HG02870 (cell line): ENCODE measurements around the gene PHRF1.
A peak's percentile ranks its signal among the peaks of the same experiment; 100 is the strongest.

Experiments
- ATAC-seq: cut with Tn5 transposase; IDR thresholded peaks from one replicate; pipeline ENCODE4 v1.9.1; 2021; ENCODE audit warnings: mild to moderate bottlenecking, moderate library complexity; ENCODE audit not compliant: unreplicated experiment

PHRF1 gene

GRCh38 chr11:613369-613968 is 37.2 kb downstream of the PHRF1 start:
- no peak for ATAC-seq

DNA sequence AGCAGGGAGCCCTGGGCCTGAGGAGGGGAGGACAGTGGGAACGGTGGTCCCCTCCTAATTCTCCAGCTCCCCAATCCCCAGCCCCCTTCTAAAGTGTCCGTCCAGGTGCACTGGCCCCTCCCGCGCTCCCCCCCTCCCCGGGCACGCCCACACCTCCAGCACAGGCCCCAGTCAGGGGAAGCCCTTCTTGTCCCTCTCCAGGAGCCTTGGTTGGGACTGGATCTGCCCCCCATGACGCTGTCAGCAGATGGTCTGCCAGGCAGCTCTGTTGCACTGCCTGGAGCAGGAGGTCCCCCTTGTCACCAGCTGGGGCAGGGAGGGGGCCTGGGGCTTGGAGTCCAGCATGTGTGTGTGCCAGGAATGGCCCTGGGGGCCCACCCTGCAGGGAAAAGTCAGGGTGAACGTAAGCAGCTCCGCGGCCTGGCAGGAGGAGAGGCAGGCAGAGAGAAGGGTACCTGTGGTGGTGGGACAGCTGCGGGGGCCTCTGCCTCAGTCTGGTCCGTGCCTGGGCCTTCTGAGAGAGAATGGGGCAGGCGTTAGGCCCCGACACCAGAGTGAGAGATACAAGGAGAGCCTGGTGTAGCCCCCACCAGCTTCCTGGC is 37.9 kb downstream of the PHRF1 start:
- no peak for ATAC-seq

DNA sequence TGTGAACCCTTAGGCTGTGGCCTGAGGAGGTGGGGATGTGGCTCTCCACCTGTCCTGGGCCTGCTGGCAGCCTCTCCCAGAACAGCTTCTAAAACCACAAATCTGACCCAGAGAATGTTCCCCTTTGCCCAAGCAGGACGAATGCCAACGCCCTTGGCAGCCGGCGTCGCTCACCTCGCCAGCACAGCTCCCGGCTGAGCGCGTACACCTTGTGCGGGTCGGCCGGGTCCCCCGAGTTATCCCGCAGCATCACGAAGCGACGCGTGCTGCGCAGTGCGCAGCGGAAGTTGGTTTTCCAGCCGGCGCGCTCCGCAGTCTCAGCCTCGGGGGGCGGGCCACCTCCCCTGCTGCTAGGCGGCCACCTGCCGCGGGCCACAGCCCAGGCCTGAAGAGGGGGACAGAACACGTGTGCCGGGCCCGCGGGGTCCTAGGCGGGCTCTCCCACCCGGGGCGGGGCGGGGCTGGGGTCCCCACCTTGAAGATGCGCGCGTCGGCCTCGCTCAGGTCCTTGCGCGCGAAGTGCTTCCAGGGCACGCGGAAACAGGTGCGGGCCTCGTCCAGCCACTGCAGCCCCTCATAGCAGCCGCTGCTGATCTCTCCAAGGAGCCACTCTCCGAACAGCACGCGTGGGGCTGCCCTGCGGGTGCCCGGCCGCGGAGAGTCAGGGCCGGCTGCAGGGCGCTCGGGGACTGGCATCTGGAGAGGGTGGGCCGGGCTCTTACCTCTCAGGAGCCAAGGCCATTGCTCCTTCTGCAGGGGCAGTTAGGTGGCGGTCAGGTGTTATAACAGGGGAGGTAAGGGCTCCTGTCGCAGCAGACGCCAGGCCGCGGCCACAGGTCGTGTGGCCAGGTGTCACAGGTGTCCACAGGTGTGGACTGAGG is 38.6 kb downstream of the PHRF1 start:
- ATAC-seq = no peak

DNA sequence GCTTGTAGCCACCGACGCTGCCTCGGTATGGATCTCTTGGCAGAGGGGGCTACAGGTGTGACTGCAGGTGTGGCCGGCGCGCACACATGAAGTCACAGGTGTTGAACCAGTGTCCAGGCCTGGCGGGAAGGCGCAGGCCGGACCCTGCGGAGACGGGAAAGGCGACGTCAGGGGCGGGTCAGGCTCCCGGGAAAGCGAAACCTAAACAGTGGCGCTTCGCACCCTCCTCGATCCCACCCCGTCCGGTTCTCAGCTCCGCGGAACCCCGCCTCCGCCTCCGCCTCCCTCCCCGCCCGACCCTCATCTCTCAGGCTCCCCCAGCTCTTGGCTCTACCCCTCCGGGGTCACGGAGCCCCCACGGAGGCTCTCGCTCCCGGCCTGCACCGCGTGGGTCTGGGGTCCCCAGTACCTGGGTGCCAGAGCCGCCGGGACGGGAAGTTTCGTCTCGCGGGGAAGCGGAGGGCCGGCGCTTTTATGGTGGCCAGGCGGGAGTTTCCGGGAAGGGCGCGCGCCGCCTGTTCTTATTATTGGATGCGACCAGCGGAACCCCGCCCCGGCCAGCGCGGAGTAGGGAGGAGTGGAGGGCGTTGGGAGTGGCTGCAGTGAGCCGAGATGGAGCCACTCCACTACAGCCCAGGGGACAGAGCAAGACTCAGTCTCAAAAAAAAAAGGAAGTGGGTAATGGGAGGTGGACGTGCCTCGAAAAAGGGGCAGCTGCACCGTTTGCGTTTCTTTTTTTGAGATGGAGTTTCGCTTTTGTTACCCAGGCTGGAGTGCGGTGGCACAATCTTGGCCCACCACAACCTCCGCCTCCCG is 39.4 kb downstream of the PHRF1 start, which contains the start of gene IRF7:
Gene IRF7 (minus strand): TSS at position 447 of the 816 bp plus-strand sequence. CDS start 586 bp downstream, outside the sequence.
- ATAC-seq = peak; percentile 84

- ATAC-seq = no peak
Observed at GRCh38 chr11:616320-617198, 40.3 kb downstream of the PHRF1 start.

DNA sequence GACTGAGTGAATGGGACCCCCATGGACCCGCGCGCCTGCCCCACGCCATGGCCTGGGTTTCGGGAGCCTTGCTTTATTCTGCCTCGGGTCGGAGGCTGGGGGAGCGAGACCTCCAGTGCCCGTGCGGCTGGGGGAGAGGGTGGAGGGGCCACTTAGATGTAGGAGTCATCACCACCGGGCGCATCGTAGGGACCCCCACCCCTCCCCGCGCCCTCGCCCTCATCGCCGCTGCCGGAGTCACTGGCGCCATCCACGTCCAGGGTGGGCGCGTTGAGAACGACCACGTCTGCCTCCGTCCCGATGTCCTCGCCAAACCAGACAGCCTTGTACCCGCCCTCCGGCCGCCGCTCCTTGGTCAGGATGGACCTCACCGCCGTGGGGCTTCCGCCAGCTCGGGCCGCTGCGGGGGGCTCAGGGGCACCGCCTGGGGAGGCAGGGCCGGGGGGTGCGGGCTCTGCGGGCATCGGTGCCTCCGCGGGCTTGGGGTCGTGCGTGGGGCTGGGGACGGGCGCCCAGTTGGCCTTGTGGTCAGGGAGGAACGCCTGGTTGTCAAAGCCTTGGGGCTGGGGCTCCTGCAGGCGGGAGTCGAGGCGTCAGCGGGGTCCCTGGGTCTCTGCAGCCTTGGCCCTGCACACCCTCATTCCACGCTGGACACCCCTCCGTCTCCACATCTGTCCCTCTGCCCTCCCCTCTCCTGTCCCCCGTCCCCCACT is 41.1 kb downstream of the PHRF1 start:
- ATAC-seq = no peak

DNA sequence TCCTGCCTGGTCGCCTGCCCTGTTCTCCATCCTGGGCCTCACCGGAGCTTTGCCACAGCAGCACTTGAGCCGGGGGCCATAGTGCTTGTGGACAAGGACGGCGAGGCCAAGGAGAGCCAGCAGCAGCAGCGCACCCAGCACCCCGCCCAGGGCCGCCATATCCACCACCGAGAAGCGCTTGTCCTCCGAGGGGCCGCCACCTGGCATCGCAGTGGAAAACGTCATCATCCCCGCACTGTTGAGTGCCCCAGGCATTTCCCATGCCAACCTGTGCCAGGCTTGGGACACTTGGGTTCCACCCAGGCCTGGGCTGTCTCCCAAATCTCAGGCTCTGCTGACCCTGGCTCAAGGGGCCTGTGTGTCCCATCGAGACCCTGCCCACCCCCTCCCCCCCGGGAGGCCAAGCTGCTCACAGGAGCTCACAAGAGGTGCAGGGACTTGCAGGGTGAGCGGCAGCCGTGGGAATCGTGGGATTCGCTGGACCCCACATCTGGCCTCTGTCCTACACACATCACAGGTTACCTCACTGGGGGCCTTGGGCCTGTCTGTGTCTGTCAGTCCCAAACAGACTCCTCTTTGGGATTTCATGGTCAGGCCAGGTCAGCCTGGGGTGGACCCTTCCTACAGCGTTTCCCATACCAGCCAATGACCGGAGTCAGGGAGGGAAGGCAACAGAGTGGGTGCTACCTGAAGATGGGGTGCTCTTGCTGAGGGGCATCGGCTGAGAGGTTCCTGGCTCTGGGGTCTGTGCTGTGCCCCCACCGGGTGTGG is 41.8 kb downstream of the PHRF1 start:
- ATAC-seq = no peak

DNA sequence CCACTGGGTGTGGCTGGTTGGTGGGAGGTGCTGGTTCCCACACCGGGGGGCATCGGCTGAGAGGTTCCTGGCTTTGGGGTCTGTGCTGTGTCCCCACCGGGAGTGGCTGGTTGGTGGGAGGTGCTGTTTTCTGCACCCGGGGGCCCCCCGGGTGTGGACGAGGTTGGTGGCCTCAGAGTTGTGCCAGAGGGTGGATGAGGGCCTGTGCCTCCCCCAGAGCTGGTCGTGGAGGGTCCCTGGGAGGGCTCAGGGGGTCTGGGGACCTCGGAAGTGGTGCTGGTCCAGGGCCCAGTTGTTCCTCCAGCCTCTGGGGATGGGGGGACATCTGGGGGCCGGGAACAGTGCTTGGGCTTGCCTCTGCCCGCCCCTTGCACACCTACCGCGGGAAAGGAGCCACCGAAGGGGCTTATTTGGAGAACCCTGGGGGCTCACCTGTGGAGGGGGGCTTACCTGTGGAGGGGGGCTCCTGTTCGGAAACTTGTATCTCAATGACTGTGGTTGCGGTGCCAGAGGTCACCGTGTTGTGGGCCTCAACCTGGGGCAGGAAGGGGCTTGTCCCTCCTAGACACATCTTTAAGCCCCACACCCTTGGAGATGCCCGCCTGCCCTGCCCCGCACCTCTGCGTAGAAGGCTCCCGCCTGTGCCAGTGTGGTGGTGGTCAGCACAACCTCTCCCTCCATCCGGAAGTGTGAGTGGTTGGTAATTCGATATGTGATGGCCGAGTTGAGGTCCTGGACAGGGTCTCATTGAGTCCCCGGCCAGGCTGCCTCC is 42.8 kb downstream of the PHRF1 start:
- no peak for ATAC-seq

GRCh38 chr11:619628-620050 is 43.4 kb downstream of the PHRF1 start:
- ATAC-seq = no peak

DNA sequence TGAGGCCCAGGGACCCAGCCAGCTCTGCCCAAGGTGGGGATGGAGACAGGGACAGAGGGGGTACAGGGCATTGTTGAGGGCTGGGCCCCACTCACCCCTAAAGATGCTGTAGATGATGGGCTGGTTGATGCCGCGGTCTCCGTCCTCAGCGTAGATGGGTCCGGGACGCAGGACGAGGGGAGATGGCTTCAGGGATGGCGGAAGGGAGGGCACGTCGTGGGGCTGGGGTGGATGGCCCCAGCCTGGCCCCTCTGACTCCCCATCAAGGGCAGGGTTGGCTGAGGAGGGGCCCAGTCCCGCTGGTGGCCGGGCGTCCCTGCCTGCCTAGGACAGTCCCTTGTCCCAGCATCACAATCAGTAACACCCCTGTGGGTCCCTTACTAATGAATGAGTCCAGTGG is 43.9 kb downstream of the PHRF1 start:
- ATAC-seq = no peak

- no peak for ATAC-seq
Observed at GRCh38 chr11:620935-621814, 44.9 kb downstream of the PHRF1 start.

DNA sequence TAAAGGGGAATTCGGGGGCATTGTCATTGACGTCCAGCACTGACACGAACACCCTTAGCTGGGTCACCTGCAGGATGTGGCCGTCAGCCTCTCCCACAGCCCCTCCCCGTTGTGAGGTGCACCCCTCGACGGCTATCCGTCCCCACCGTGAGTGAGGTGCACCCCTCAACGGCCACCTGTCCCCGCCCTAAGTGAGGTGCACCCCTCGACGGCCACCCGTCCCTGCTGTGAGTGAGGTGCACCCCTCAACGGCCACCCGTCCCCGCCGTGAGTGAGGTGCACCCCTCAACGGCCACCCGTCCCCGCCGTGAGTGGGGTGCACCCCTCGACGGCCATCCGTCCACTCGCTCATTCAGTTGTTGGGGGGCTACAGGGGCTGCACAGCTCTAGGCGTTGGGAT is 45.6 kb downstream of the PHRF1 start:
- ATAC-seq = no peak

DNA sequence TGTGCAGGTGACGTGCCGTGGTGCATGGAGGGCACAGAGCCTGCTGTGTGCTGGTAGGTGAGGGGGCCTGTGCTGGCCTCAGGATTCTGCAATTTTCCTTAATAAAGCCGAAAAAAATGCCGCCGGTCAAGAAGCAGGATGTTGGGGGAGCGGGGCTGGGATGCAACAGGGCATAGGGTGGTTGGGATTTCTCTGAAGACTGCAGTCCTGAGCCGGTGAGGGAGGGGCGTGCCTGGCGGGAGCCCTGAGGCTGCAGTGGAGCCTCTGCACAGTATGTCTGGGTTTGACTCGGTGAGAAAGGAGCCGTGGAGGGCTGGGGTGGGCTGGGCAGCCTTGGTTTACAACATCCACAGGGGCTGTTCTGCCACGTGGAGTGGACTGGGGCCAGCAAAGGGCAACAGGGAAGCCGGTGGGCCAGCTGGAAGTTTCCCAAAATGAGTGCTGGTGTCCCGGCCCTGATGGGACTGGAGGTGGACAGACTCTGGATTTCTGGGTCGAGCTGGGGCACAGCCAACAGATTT is 47.1 kb downstream of the PHRF1 start:
- no peak for ATAC-seq

DNA sequence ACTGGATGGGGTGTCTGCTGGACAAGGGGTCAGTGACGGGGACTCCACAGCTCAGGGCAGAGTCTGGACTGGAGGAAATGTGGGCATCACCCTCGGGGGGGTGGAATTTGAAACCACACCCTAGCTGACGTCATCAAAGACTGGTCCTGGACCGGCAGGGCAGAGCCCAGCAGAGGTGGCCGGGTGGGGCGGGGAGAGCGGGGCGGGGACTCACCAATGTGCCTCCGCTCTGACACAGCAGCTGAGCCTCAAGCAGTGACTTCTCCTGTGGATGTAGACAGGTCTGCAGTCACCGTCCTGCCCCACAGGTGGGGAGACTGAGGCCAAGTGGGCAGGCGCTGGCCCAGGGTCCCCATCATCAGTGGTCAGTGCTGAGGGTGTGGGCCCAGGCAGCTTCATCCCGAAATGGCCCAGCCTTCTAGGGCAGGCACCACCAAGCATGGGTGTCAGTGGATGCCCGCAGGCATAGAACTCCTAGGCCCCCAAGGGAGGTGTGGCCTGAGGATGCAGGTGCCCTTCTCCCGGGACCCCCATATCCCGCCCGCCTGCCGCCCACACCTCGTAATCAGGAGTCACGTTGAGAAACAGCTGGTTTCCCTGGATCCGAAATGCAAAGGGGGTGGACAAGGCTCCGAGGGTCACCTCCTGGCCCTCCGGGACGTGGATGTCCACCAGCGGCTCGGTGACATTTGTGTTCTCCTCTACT is 47.9 kb downstream of the PHRF1 start:
- ATAC-seq = no peak

GRCh38 chr11:624705-625635 is 48.7 kb downstream of the PHRF1 start, which contains the start of gene CDHR5:
Gene CDHR5 (minus strand): TSS chr11:624955. CDS start chr11:624902, 53 bp downstream.
- no peak for ATAC-seq
